ENCODE data around the gene LRRK1.

LRRK1 gene

DNA sequence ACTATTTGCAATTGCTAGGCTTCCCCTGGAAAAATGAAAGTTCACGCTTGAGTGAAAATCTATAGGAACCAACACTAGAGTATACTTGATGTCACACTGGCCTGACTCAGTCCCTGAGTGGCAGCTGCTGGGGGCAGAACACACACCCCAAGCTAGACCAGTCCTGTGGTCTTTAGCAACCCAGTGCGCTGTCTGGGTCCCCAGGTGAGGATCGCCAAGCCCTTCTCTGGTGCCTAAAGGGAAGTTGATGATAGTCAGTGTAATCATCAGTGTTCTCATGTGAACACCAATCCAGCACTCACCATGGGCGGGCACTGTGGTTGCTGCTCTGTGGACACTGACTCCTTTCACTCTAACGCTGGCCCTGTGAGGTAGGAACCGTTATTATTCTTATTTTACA, 28.3 kb upstream of the LRRK1 start:
- DNase-seq (ENCODE audit: low read depth) = no peak

DNA sequence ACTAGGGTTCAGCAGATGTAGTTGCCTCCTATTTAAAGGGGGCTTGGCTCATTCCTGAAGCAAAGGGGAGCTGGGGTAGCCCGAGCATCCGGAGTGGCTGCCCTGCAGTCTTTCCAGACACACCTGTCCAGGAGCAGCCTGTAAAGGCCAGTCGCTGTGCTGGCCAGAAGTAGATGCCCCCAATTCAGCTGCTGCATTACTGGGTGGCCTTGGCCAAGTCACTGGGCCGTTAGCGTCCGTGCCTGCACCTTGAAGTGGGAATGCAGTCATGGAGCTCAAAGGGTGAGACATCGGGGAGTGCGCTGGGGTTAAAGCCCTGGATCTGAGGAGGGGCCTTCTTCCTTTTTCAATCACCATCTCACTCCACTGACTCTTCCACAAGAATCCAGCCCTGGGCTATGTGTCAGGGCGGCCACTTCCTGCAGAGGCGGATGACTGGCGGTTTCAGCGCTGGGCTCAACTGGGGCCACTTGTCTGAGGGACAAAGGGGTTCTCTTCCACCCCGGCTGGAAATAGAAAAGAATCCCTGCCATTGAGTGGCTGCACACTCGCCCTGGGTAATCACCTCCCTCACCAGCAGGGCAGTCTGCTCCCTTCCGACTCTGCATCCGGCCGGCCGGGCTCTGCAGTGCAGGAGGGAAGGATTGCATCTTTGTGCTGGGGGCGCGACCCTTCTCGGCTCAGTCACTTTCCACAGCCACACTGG, 27.7 kb upstream of the LRRK1 start:
- DNase-seq (ENCODE audit: low read depth) = no peak

DNA sequence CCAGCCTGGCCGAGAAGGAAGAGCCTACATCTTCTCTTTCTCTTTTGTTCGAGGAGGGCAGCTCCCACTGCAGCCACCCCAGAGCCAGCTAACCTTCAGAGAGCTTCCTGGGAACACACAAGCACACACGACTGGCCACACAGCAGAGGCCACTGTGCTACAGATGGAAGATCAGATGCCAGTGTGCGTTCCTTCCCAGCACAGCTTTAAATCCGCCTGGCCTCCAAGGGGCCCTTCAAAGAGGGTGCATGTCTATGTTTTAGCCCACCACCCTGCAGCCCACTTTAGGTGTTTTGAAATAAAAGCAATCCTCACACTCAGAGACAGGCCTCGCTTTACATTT, 27.2 kb upstream of the LRRK1 start:
- no peak for DNase-seq (ENCODE audit: low read depth)

DNA sequence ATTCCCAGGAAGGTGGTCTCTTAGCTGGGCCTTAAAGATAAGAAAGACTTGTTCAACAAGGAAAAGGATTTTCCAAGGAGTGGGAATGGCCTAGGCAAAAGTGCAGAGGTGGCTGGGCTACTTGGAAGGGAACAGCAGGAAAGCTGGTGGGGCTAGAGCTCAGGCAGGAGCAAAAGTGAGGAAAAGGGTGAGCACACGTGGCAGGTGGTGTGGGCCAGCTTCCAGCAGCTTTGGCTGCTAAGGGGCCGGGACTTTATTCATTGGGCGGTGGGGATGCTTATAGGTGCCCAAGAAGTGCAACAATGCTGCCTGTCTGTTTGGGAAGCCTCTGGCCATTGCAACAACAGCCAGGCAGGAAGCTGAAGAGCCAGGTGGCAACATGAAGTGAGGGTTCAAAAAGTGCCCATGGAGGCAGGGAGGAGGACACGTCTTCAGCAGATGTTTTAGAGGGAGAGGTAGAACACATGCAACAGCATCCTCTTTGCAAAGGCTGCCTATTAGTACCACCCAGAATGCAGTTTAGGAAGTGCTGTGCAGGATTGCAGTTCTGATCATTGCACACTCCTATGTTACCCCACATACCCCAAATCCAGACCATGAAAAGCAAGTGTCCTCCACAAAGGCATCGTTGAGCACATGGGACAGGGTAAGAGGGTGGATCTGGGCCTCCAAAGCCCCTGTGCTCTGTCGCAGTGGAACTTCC, 25.7 kb upstream of the LRRK1 start:
- no peak for DNase-seq (ENCODE audit: low read depth)

DNA sequence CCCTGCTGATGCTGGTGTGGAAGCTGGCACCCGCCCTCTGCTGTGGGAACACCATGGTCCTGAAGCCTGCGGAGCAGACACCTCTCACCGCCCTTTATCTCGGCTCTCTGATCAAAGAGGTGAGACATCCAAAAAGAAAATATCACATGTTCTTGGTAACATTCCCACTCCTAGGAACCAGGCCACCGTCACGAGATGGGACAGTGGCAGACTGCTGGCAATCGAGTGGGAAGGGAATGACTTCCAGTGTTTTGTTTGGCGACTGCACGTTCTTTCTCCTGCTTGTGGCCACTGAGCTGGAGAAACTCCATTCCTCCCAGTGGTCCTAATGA, 25.2 kb upstream of the LRRK1 start:
- DNase-seq (ENCODE audit: low read depth) = no peak

DNA sequence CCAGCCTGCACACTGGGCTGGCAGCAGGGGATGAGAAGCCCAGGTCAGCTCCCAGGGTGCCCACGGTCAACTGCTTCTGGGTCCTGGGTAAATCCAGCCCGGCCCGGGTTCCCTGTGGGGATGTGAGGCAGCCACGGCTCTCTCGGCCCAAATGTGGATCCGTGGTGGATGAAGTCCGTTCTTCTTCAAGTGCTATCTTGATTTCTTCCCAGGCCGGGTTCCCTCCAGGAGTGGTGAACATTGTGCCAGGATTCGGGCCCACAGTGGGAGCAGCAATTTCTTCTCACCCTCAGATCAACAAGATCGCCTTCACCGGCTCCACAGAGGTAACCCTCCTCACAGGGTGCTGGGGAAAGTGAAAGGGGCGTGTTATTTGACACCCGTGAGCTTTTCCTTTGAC, 23.4 kb upstream of the LRRK1 start:
- DNase-seq (ENCODE audit: low read depth) = no peak

DNA sequence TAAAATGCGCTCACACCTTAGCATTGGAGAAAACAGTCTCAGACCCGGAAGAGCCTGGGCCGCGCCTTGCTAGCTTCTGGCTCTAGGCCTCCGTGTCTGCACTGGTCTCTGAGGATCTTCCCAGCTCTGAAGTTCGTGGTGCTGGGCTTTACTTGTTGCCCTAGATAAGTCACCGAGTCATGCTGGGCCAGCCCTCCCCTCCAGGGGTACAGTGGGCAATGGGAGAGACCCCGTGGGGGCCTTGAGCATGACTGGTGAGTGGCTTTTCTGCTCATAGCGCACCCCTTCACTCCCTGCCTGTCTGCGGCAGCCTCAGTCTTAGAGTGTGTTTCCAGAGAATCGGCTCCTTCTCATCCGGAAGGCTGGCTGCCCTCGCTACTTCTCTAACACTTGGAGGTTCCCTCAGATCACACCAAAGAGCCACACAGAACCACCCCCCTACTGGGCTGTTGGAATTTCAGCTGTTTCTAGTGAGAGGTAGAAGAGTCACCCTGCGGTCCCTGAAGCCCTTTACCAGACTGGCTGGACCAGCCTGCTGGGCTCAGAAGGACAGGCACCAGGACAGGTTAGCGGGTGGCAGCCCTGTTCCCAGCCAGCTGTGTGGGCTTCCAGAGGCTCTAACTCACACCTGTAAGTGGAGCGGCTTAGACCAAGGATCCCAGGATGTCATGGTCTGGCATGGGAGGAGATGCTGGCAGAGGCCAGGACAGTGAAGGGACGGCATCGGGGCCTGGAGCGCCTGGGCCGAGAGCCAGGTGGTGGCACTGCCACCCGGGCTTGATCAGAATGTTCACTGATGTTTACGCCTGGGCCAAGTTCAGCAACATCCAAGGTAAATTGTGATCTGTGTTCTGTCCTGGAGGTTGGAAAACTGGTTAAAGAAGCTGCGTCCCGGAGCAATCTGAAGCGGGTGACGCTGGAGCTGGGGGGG, 21.7 kb upstream of the LRRK1 start:
- DNase-seq (ENCODE audit: low read depth) = no peak

DNA sequence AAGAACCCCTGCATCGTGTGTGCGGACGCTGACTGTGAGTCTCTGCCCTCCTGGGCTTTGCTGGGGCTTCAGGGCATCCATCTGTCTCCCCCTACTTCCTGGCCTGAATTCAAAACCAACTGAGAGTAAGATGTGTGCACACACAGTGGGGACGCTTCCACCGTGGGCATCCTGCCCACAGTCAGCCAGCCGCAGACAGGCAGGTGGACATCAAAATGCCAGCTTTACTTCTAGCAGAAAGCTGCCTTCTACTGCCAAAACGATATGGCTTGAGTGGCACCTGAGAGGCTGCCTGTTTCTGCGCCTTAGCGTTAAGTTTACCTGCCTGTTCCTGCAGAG, 21.0 kb upstream of the LRRK1 start:
- no peak for DNase-seq (ENCODE audit: low read depth)

DNA sequence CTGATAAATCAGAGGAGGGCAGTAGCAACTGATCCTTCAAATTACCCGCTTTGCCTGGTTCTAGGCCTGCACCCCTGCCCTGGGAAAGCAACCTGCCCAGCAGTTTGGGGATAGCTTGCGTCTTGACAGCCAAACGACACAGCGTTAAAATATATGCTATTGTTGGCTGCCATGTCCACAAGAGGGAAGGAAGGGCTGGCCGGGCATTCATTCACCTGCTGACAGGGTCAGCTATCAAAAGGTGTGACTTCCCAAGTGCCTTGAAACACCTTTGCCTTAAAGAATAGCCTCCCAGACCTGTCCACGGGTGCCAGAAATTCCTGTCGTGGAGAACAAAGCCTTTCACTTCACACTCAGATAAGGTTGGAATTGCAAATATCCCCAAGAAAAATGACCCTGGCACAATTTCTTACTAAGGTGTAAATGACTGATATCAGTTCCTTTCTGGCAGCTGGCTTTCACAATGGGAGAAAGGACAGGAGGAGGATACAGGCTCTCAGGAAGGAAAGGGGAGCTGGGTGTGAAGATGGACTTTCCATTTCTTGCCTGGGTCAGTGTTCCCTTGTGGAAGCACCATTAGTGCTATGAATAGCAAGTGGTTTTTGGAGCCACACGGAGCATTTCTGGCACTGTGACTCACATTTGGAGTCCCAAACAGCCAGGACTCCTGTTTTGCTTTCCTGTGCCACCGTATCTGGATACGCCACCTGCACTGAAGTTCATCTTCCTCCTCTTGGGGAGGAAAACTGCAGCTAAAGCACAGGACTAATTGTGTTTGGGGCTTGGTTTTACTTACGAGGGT, 20.3 kb upstream of the LRRK1 start:
- no peak for DNase-seq (ENCODE audit: low read depth)

DNA sequence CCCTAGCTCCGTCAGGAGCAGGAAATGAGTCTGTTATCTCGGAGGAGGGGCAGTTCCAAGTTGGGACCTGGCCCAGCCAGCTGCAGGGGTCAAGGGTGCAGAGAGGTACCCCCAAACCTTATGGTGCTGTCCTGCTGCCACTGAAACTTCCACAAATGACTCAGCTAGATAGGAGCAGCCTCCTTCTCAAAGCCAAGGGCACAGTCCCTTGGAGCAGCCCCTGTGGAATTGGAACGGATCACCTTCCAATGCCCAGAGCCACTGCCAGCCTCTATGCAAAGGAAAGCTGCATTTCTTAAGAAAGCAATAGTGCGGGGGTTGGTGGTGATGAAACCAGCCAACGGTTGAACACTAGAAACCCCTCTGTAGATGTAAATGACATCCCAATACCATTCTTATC, 19.6 kb upstream of the LRRK1 start:
- no peak for DNase-seq (ENCODE audit: low read depth)

DNA sequence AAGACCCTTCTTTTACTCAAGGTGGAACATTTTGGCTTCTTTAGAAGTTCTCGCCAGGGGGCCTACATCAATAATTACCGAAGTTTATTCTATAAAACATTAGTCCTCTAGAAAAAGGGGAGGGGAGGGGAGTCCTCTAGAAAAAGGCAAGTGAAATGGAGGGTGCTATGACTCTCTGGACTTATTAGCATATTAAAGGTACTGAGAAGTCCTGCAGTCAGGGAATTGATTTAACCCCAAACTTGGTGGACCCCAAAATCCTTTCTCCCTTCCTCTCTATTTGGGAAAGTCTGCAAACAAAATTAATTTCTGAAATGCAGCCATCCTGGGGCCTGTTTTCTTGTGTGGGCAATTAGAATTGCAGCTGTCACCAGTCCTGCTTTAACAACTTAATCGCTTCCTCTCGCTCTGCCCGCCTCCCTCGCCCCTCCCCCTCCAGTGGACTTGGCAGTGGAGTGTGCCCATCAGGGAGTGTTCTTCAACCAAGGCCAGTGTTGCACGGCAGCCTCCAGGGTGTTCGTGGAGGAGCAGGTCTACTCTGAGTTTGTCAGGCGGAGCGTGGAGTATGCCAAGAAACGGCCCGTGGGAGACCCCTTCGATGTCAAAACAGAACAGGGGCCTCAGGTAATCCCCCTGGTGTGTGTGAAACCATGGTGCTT, 18.9 kb upstream of the LRRK1 start:
- DNase-seq (ENCODE audit: low read depth) = no peak

DNA sequence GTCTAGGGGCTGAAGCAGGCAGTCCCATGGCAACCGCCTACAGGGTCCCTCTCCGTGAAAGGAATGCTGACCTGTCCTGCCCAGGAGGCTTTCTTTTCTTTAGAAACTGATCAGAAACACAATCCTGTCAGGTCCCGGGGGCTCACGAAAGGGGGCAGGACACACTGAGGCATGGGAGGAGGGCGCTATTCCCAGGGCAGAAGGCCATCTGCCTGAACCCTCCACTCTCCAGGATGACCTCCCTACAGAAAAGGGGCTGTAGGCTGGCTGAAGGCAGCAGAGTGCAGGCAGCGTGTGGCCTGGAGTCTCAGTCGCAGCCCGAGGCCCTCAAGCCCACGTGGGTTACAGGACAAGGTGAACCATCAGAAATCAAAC, 18.4 kb upstream of the LRRK1 start:
- no peak for DNase-seq (ENCODE audit: low read depth)

DNA sequence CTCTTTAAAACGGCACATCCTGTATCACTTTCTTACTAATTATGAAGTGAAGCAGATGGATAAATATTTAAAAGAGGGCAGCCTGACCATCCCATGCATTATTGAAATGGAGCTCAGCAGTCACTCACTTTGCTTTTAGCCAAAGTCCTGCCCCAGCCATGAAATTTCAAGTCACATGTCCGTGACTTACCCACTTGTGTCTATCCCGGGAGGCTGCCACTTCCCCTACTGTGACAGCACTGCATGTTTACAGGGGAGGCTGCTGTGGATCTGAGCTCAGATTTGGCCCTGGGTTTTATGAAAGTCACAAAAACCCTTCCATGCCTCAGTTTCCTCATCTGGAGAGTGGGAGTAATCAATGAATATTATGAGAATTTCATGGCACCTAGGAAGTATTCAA, 17.9 kb upstream of the LRRK1 start:
- no peak for DNase-seq (ENCODE audit: low read depth)

DNA sequence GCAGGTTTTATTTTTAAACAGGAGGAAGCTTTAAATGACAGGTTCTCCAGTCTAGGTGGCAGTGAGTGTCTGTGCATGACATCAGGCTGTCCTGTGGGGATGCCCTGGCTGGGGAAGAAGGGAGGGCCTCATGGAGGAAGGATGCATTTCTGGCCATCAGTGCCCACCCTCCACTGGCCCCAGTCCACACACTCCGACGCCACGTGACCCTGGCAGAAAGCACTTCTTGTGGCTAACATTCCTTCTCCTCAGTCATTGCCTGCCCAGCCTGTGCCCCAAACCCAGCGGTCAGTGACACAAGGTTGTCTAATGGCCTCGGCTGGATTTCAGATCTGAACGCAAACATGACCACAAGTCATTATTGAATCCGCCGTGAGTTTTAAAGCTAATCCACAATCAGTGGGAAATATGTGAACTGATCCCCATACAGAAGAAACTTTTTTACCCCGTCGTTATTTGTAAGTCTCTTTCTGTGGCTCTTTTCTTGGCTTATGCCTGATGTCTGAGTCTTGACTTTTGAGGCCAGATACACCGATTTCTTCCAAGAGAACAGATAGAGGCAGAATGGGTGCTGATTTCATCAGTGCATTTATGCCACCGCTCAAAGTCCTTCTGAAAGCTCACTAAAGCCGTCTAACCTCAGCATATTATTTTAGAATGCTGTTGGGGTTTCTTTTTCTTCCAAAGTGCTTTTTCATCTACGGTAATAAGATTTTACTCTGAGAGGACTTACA, 17.3 kb upstream of the LRRK1 start:
- DNase-seq (ENCODE audit: low read depth) = no peak

DNA sequence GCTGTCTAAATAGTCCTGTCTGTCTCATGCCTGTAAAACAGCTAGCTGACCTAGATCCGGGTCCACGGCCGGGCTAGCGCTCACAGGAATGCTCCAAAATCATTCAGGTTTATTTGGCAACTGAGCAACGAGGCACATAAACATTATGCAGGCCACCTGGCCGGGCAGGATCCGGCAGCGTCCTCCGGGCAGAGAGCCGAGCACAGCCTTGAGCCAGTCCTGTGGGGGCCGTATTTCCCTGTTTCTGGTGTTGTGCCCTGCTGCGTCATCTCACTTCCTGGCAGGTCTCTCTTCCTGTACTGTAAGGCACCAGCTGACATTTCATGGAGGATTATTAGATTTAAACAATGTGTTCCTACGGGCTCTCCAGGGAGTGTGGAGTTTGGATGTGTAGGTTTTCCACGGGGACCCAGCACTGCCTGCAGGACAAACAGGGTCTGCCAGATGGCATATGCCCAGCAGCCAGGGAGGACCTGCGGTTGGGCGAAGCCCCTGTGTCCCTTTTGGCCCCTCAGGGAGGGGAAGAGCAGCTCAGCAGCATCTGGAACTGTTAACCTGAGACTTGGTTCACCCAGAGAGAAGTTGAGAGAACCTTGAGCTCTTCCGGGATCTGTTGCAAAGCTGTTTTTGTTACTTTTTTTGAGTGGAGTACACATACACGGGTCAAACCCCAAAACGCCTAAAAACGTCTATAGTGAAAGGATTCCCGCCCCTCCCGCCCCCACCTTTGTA, 16.6 kb upstream of the LRRK1 start:
- no peak for DNase-seq (ENCODE audit: low read depth)

DNA sequence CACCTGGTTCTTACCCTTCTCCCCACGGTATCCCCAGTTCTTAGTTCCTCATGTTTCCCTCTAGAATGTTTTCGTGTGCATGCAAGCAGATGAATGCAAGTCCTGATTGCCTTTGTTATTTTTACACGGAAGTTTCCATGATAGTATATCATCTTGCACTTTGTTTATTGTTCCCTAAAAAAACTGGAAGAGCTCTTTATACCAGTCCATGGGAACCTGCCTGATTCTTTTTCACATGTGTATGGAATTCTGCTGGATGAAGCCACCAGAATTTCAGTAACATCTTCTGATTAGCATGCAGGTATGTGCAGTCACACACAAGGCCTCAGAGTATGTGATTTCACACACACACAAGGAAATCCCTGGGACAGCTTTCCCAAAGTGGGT, 16.0 kb upstream of the LRRK1 start:
- no peak for DNase-seq (ENCODE audit: low read depth)

DNA sequence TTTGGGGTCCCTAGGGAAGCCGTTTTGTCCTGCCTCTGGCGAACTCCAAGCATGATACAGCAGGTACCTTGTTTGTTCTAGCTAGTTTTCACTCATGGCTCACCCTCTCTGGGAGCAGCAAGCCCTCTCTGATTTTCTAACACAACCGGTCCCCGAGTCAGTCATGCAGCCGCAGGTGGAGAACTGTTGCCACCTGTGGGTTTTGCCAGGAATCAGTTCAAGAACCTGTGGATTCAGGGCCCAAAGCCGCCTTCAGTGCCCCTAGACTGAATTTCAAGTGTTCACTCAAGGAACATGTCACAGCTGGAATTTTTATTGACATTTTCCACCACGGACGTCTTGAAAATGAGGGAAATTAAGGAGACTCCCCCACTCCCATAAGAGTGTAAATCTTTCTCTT, 13.3 kb upstream of the LRRK1 start:
- no peak for DNase-seq (ENCODE audit: low read depth)

DNA sequence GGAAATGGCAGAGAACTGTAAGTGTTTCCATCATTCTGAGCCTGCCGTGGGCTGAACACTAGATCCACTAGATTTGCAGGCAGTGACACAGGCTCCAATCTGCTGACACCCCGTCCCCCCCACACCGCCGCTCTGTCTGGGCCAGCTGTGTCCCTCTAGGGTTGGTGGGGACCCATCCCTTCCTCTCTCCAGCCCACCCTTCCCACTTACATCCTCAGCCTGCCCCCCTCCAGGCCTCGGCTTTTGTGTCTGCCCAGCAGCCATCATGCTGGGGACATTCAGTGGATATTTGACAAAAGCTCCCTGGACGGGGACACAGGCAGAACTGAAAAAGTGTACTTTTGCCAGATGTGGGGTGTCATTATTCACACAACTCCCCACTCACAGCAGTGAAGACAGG, 10.7 kb upstream of the LRRK1 start:
- DNase-seq (ENCODE audit: low read depth) = no peak

DNA sequence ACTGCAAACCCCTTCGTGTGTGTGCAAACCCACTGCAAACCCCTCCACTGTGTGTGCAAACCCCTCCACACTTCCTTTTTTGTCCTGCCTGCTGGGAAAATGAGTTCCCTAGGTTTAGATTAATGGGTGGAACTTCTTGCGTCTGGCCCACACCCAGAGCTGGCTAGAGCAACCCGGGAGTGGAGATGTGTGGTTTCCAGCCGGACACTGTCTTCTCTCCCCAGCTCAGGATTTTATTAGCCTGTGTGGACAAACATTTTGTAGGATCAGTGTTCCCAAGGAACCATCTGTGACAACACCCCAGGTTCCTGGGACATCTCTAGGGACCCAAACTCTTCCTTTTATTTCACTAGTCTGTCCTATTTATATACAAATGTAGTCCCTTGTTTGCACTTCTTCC, 9.6 kb upstream of the LRRK1 start:
- no peak for DNase-seq (ENCODE audit: low read depth)
